KOPT-K1 (cell line): ENCODE data around the gene KAZN.

Experiments used
- H3K27ac ChIP-seq: fragments of 200-600 bp; sonication (generic); 2 replicates; pipeline ENCODE4 v1.5.1; 2016; ENCODE audit warnings: antibody characterized with exemption, mild to moderate bottlenecking, low read depth, low read length; ENCODE audit not compliant: poor library complexity, severe bottlenecking
- H3K36me3 ChIP-seq: fragments of 200-600 bp; sonication (generic); 2 replicates; pipeline ENCODE4 v1.5.1; 2017; ENCODE audit warnings: antibody characterized with exemption, mild to moderate bottlenecking, low read length, moderate library complexity; ENCODE audit not compliant: insufficient read depth
- H3K9me3 ChIP-seq: fragments of 200-600 bp; sonication (generic); 2 replicates; pipeline ENCODE4 v1.5.1; 2017; ENCODE audit warnings: antibody characterized with exemption, low read length, mild to moderate bottlenecking; ENCODE audit not compliant: insufficient read depth, poor library complexity, severe bottlenecking

The KAZN gene

GRCh38 chr1:15139654-15140350 is 541.3 kb downstream of the KAZN start:
- Histone ChIP-seq H3K27ac (no peak overlapping the region), H3K9me3 (no peaks in the 10 kb centered on the region), H3K36me3 (no peaks in the 10 kb centered on the region)

- no peak overlapping the region for H3K27ac ChIP-seq
- no peaks in the 10 kb centered on the region for H3K9me3 ChIP-seq
- H3K36me3 ChIP-seq: no peaks in the 10 kb centered on the region
Observed at GRCh38 chr1:15141935-15142539, 543.6 kb downstream of the KAZN start.

GRCh38 chr1:15145327-15145726 is 546.8 kb downstream of the KAZN start:
- no peaks in the 10 kb centered on the region for H3K36me3 ChIP-seq
- H3K27ac ChIP-seq: no peak overlapping the region
- no peaks in the 10 kb centered on the region for H3K9me3 ChIP-seq

GRCh38 chr1:15146142-15146680 is 547.7 kb downstream of the KAZN start:
- H3K27ac ChIP-seq: no peak overlapping the region
- no peaks in the 10 kb centered on the region for H3K9me3 ChIP-seq
- no peaks in the 10 kb centered on the region for H3K36me3 ChIP-seq

DNA sequence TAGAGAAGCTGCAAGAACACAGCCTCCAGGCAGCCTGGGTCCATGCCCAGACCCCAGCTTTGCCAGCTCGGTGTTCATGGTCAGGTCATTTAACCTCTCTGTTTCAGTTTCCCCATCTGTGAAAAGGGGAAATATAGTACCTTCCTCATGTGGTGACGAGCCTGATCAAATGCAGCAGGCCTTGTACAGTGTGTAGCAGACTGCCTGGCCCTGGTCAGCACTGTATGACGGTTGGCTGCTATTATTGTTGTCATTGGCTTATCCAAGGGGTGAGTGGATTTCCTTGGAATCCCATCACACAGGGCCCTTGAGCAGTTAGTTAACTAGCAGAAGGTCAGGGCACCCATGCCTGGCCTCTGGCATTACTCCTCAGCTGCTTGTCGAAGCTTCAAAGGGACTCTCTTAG is 548.5 kb downstream of the KAZN start:
- H3K36me3 ChIP-seq: no peaks in the 10 kb centered on the region
- no peaks in the 10 kb centered on the region for H3K9me3 ChIP-seq
- H3K27ac ChIP-seq: no peak overlapping the region

- no peaks in the 10 kb centered on the region for H3K9me3 ChIP-seq
- no peak overlapping the region for H3K27ac ChIP-seq
- H3K36me3 ChIP-seq: no peaks in the 10 kb centered on the region
Observed at GRCh38 chr1:15148004-15148403, 549.5 kb downstream of the KAZN start.

- no peak overlapping the region for H3K27ac ChIP-seq
- no peaks in the 10 kb centered on the region for H3K36me3 ChIP-seq
- H3K9me3 ChIP-seq: peaks cover 1% of the 10 kb centered on the region
Observed at GRCh38 chr1:15148475-15148874, 550.0 kb downstream of the KAZN start.

DNA sequence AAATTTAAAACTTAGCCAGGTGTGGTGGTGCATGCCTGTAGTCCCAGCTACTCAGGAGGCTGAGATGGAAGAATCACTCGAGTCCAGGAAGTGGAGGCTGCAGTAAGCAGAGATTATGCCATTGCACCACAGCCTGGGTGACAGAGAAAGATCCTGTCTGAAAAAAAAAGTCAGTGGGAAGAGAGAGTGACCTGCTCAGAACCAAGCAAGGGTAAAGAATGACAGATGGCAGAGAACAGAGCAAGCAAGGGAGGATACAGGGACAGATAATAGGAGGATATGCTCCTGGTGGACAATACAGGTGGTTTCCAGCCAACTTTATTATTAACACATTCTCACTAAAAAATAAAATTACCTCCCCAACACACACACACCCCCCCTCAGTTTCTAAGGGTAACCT is 550.5 kb downstream of the KAZN start:
- Histone ChIP-seq H3K9me3 (peaks cover 4% of the 10 kb centered on the region), H3K36me3 (no peaks in the 10 kb centered on the region), H3K27ac (no peak overlapping the region)

DNA sequence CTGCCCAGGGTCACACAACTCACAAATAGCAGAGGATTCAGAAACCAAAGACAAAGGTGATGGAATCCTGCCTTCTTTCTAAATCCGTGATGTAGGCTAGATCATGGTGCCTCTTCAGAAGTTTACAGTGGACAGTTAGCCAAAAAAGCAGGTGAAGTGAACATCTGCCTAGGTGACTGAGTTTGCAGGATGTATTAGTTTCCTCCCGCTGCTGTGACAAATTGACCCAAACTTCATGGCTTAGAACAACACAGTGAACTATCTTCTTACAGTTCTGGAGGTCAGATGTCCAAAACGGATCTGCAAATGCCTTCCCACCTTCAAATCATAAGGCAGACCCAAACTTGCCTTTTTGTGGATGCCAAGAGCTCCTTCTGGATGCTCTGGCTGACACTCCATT is 551.9 kb downstream of the KAZN start:
- Histone ChIP-seq H3K27ac (no peak overlapping the region), H3K9me3 (peaks cover 4% of the 10 kb centered on the region), H3K36me3 (no peaks in the 10 kb centered on the region)

- Histone ChIP-seq H3K27ac (no peak overlapping the region), H3K9me3 (peaks cover 4% of the 10 kb centered on the region), H3K36me3 (no peaks in the 10 kb centered on the region)
Observed at GRCh38 chr1:15151377-15151806, 552.9 kb downstream of the KAZN start.

- H3K27ac ChIP-seq: no peak overlapping the region
- no peaks in the 10 kb centered on the region for H3K36me3 ChIP-seq
- H3K9me3 ChIP-seq: peaks cover 4% of the 10 kb centered on the region
Observed at GRCh38 chr1:15151871-15152270, 553.4 kb downstream of the KAZN start.

GRCh38 chr1:15152318-15153183 is 554.1 kb downstream of the KAZN start:
- Histone ChIP-seq H3K9me3 (peaks cover 4% of the 10 kb centered on the region), H3K36me3 (no peaks in the 10 kb centered on the region), H3K27ac (no peak overlapping the region)

DNA sequence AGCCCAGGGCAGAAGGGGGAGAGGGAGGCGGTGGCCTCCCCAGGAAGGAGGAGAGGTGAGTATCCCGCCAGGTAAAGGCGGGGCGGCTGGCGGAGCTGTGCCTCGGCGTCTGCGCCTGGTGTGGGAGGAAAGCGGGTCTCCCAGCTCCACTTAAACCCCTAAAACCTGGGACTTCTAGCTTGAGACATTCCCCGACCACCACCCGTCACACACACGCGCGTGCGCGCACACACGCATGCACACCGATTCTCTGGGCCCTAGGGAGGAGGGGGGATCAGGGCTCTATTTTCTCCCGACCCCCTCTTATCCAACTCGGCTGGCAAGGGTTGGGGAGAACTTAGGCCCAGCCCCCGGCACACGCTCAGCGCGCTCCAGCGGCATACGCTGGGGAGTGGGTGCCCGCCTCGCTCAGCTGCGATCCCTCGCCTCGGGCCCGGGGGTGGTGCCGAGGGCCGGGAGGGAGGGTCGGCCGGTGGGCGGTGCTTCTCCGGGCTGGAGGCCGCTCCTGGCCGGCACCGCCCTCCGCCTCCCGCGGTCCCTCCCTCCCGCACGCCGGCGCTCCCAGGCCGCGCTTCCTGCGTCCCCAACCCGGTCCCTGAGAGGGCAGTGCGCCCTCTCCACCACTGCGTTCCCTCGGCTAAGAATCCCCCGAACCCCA is 554.8 kb downstream of the KAZN start, which contains the start of gene TMEM51:
TMEM51 (plus strand) TSS at position 564 of the 658 bp plus-strand sequence. CDS start 61,341 bp downstream, outside the sequence.
- Histone ChIP-seq H3K9me3 (peaks cover 4% of the 10 kb centered on the region), H3K27ac (no peak within 1 kb of the TSS), H3K36me3 (no peaks in the 10 kb centered on the region)

GRCh38 chr1:15153842-15154479 is 555.5 kb downstream of the KAZN start:
- Histone ChIP-seq H3K36me3 (no peaks in the 10 kb centered on the region), H3K27ac (no peak overlapping the region), H3K9me3 (peaks cover 4% of the 10 kb centered on the region)
